HG03175 (cell line): ENCODE results near the gene PRSS2.
A peak's percentile ranks its signal among the peaks of the same experiment; 100 is the strongest.
"Not testable (repeated sequence)": the region's sequence is repeated elsewhere in the genome, so short reads cannot be mapped to it uniquely, and the experiment has no call there.

ENCODE experiments used
- ATAC-seq: cut with Tn5 transposase; IDR thresholded peaks from one replicate; pipeline ENCODE4 v1.9.1; 2021; ENCODE audit warnings: mild to moderate bottlenecking, moderate library complexity; ENCODE audit not compliant: unreplicated experiment

The PRSS2 gene

DNA sequence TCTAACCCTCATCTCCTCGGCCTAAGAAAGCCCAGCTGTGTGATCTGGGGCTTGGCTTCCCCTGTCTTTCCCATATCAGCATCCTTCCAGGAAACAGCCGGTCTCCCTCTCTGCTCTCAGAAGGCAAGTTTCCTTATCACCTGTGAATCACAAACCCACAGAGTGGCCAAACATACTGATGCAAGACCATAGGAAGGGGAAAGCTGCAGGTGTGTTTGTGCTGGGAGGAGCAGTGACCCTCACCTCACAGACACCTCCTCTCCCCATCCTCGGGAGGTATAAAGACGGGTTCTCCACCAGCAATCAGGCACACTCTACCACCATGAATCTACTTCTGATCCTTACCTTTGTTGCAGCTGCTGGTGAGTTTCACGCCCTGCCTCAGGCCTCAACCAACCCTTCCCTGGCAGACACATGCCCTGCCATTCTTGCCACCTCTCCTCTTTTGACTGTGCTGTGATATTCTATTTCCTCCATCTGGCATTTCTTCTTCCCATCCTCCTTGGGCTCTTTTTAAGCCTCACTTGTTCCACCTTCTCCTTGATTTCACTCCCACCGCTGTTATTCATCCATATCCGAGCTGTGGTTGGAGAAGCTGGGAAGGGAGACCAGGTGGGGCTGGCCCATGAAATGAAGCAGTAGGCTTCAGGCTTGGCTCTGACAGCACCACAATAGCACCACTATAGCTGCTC, at the start of gene PRSS2:
Gene PRSS2 (plus strand): TSS at position 310 of the 692 bp plus-strand sequence. CDS start 13 bp downstream, at position 323.
- peak; percentile 18 for ATAC-seq

DNA sequence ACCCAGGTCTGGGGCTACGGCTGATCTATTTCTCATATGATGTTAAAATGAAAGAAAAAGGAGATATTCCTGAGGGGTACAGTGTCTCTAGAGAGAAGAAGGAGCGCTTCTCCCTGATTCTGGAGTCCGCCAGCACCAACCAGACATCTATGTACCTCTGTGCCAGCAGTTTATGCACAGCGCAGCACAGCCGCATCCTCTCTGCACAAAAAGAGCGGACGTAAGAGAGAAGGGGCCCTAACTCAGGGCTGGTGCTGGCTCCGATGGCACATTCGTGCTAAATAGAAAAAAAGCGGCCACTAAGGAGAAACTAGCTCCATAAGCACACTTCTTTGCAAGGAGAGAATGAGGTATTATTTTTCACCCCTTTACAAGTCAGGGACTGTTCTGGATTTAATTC, 49.8 kb upstream of the PRSS2 start:
- no peak for ATAC-seq

DNA sequence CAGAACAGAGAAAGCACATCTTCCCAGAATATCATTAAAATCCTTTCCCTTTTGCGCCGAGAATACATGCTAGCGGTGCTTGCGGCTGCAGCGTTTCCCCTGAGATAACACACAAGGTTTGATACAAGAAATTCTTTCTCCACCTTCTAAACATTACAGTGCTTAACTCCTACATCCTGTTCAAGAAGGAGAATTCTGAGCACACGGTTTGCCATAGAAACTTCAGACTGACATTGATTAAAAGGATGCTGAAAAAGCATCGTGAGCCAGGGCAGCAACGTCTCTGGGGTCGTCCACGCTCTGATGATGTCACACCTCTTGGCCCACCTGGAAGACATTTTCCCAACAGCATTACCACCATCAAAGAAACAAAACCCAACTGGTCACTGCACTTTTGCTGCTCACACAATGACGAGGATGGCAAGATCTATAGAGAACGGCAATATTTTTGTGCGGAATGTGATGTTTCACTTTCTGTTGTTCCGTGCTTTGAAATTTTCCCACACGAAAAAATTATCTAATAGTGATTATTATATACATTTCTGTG, 48.4 kb upstream of the PRSS2 start:
- ATAC-seq = no peak

DNA sequence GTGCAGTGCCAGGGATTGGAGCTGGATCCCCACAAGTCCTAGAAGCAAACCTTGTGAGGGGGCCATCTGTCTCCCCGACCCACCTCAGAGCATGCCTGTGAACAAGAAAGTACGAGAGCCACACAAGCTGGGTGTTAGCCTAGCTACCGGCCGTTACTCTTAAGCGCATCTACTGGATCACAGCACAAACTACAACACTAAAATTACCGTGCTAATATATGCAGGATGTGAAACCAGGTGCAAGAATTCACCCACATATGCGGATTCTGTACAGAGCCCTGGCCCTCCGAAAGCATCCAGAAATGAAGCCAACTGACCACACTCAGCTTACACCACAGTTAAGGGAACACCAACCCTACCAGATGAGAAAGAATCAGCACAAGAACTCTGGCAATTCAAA, 37.5 kb upstream of the PRSS2 start:
- ATAC-seq = no peak

DNA sequence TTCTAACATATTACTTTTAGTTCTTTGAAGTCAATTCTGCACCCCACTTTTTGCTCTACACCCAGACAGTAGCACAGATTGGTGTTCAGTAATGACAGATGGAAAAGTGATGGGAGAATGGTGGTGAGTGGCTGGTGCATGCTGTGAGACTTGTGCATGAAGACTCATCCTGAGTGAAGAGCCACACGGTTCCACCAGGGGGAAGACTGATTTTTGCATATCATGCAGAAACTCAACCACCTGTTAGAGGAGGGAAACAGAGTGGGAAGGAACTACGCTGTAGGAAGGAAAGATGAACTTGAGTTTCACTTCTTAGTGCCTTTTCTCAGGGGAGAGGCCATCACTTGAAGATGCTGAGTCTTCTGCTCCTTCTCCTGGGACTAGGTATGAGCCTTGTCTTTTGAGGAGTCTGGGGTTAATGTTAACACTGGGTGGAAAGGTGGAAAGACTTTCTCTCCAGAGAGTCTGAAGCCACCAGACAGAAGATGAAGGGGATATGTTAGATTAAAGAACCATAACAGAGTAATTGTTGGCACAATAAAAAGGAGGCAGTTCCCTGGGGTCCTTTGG, 30.8 kb upstream of the PRSS2 start:
- ATAC-seq = peak; percentile 96

DNA sequence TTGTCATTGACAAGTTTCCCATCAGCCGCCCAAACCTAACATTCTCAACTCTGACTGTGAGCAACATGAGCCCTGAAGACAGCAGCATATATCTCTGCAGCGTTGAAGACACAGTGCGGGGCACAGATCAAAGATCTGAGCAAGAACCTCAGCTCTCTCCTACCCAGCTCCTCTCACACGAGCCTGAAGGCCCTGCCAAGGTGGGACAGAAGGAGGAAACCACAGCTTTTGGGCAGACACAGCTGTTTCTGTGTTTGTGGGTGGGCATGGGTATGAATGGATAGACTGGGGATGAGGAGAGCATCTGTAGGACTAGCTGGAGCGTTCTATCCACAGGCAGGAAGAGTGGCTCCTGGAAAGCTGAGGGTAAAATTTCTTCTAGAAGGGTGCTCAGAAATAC, 30.0 kb upstream of the PRSS2 start:
- no peak for ATAC-seq

DNA sequence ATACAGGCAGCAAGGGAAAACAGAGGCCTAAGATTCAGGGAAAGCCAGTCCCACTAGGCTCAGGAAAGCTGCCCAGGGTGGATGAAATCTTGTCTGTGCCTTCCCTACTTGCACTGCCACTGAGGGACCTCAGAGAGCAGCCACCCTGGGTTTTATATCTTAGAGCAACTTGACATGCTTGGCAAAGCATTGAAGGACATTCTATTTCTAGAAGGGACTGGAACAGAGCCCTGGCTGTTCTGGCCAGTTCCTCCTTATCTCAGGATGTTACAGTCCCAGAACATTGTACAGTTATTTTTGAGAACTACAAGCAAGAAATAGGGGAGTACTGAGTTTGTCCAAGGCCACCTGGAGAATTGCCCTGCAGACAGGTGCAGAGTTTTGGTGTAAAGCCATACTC, 28.8 kb upstream of the PRSS2 start:
- ATAC-seq = not testable (repeated sequence)

DNA sequence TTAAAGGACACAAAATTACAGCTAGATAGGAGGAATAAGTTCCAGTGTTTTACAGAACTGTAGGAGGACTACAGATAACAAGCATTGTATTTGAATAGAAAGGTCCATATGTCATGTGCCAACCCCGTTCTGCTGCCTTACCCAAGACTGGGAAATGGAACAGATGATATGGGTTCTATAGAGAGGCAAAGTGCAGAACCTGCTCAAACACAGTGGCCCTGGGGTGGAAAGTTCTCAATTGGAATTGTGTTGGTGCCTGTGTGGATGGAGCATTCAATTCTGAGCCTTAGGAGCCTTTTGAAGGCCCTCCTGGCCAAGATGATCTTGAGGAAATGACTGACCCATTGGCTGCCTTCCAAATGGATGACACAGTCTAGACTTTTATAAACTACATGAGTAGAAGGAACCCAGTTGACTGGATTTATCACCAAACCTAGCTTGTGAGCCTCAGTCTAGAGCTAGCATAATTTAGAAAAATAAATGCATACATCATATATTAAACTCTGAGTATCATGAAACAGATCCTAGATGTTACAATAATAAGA, 25.6 kb upstream of the PRSS2 start:
- ATAC-seq = no peak

DNA sequence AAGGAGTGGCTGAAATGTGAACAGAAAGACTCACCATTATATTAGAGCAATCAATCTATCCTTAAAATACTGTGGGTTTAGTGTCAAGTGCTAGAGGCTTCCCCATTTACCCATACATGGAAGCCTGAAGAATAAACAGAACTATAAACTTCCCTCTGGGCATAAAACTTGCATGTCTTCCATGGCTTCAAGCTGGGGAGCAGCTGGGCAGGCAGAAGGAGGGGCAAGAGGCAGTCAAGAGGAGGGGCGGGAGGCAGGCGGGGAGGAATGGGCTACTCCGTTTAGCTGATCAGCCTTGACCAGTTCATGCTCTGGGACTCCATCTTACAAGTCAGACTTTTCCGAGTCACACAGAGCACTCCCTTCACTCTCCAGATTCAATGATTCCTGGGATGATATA, 25.0 kb upstream of the PRSS2 start:
- no peak for ATAC-seq

DNA sequence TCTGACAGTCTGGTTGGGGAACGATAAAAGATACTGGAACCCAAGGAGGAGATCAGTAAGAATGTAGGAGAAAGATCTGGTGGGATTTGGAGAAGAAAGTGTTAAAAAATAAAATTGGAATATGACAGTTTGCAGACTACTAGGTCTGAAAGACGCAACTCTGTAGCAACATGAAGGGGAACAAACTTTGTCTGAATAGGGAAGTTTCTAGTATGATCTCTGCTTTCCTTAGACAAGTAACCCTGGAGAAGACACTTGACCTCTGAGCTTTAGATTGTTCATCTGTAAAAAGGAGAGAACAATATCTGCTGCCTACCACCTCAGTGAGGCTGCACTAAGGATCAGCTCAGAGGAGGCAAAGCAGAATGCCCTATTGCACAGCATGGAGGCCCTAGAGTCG, 24.5 kb upstream of the PRSS2 start:
- no peak for ATAC-seq

DNA sequence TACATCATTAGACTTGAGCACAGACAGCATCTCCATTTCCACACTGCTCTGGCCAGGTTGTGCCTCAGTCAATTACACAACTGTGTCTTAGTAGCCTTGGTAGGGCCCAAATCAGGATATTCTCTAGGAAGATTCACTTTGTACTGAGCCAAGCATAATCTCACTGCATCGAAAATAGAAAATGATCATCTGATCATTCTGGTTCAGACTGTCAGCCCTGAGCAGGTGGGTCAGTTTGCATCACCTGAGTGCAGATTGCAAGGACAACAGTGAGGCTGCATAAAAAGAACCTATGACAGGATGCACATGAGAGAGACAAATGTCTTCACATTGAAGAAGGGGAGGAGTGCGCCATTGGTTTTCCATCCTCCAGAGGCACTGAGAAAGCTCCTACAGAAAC, 22.4 kb upstream of the PRSS2 start:
- not testable (repeated sequence) for ATAC-seq

DNA sequence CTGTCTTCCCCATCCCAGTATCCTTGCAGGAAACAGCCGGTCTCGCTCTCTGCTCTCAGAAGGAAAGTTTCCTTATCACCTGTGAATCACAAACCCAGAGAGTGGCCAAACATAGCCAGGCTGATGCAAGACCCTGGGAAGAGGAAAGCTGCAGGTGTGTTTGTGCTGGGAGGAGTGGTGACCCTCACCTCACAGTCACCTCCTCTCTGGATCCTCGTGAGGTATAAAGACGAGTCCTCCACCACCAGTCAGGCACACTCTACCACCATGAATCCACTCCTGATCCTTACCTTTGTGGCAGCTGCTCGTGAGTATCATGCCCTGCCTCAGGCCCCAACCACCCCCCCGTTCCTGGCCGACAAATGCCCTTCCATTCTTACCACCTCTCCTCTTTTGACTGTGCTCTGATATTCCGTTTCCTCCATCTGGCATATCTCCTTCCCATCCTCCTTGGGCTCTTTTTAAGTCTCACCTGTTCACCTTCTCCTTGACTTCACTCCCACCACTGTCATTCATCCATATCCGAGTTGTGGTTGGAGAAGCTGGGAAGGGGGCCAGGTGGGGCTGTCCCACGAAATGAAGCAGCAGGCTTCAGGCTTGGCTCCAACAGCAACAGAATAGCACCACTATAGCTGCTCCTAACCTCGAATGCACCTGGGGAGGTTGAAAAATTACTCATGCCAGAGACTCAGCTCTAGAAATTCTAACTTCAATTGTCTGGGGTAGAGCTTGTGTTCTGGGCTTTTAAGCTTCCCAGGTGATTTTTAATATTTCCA, 21.4 kb upstream of the PRSS2 start, which contains the start of gene PRSS1:
Gene PRSS1 (plus strand): TSS at position 255 of the 776 bp plus-strand sequence. CDS start 13 bp downstream, at position 268.
- ATAC-seq = no peak

DNA sequence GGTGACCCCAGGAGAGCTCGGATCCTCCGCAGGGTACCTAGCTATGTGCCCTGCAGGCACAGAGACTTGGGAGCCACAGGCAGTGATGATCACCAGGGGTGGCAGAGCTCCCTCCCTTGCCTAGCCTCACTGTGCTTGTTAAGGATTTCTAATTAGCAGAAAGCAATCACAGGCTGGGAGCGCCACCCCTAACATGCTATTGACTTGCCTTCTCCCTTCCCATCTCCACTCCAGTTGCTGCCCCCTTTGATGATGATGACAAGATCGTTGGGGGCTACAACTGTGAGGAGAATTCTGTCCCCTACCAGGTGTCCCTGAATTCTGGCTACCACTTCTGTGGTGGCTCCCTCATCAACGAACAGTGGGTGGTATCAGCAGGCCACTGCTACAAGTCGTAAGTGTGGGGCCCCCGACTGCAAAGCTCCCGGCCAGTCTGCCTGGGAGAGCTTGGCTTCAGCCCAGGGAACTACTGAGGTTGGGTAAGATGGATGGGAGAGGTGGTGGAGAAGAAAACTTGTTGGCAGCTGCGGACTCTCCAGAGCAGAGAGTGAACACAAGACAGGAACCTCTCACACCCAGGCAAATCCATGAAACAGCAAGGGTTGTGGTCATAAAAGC, 20.3 kb upstream of the PRSS2 start:
- ATAC-seq = no peak

DNA sequence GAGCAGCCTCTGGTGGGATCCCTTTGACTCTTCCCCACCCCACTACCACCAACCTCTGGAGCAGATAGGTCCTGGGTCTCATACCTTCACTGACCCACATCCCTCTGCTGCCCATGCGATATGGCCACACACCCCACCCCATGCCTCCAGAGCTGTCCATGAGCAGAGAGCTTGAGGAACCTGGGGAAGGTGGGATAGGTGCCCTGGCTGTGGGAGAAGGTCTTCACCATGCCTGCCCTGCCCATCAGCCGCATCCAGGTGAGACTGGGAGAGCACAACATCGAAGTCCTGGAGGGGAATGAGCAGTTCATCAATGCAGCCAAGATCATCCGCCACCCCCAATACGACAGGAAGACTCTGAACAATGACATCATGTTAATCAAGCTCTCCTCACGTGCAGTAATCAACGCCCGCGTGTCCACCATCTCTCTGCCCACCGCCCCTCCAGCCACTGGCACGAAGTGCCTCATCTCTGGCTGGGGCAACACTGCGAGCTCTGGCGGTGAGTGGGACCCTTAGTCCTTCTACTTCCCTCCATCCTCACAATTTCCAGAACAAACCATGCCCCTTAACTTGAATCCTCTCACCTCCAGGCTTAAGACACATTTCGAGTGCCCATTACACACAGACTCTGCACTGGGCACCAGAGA, 19.1 kb upstream of the PRSS2 start:
- ATAC-seq = not testable (repeated sequence)

DNA sequence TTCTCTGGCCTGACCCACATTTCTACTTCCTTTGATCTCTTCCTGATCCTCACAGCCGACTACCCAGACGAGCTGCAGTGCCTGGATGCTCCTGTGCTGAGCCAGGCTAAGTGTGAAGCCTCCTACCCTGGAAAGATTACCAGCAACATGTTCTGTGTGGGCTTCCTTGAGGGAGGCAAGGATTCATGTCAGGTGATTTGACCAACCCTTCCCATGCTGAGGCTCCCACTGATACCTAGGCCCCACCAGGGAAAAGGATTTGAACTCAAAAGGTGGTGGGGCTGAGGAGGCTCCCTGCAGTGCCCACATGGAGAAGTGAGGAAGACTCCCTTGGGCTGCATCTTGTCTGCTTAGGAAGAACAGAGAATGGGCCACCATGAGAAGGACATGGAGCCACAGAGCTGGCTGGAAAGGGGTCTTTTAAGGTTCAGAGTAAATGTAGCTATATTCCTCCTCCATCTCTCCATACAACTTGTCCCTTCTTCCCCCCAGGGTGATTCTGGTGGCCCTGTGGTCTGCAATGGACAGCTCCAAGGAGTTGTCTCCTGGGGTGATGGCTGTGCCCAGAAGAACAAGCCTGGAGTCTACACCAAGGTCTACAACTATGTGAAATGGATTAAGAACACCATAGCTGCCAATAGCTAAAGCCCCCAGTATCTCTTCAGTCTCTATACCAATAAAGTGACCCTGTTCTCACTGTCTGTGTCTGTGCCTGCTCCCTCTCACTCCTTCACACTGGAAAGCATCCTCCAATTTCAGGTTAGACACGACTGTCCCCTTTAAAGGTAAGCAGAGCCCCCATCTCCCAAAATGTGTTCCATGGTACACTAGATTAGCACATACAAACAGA, 18.2 kb upstream of the PRSS2 start:
- no peak for ATAC-seq

DNA sequence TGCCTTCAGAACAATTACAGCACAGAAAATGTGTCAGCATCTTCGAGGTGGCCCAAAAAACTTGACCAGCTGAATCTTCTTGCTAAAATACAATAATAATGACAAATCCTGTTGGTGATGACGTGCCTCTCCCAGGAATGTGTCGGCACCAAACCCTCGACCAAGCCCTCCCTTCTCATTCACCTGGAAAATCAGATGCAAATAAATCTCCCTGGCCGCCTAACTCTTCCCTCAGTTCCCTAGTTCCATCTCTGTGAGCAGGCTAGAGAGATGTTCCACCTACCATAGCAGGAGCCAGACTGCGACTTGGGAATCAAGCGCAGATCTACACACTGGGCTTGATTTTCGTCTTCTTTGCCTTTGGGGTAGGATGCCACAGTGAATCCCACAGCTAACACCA, 17.4 kb upstream of the PRSS2 start:
- ATAC-seq = no peak

DNA sequence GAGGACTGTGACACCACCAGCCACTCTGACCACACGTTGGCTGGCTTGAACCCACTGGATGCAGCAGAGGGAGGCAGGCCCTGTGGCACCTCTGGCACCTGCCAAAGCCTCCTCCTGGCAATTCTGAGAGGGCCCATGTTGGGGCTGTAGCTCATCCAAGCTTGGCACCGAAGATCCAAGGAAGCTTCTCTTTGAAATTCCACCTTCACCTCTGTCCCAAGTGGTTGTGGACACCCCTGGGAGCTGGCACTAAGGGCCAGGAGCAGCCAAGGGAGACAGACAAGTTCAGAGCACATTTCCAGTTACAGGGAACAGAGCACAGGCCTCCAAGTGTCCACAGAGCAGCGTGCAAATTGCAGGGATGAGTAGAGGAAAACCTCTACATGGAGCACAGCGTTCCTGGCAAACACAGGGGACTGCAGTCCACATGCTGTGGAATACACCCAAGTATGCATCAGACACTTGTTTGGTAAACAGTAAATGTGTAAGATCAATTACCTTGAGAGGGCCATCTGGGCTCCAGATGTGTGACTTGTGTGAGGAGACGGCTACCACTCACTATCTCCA, 16.8 kb upstream of the PRSS2 start:
- not testable (repeated sequence) for ATAC-seq

DNA sequence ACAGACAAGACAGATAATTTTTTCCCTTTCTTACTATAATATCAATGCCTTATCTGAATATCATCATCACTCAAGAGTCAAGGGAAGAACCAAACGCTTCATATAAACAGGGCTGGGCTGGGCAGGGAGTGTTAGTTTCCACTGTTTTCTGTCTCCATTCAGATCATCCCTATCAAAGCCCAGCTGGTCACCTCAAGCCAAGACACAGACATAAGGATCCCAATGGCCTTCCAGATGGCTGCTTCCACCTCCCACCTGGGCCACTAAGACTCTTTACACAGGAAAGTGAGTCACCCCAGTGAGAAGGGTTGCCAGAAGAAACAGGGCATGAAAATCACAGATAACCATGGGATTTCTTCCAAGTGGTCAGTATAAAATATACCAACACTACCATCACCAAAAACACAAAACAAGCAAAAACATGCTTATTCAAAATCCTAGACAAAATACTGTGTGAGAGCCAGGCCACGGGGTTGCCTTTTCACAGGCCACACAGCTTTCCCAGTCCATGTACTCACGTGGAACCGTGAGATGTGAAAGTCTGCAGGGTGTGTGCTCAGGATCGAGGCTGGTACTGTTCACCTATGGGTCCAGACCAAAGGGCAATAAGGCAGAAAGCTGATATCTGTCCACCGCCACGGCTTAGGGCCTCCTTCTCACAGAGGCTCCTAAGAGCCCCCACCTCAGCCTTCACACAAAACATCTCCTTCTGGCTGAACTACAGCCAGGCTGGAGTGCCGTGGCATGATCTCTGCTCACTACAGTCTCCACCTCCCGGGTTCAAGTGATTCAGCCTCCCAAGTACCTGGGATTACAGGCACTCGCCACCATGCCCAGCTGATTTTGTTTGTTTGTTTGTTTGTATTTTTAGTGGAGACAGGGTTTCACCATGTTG, 15.8 kb upstream of the PRSS2 start:
- no peak for ATAC-seq
